ENCODE measurements around the gene RIPOR1. TPM values are rescaled to one million over a fixed set of nuclear protein-coding genes. Genes with fewer than 3 reads are reported as not detected.

RIPOR1 gene
- total RNA-seq, 1 donor from 2014 or later: 116 TPM

- Histone ChIP-seq H2AFZ (ENCODE audit: low read depth, low read length) (no peak overlapping the region), H3K4me1 (ENCODE audit: insufficient read depth, low read length) (no peaks in the 10 kb centered on the region), H3K9ac (ENCODE audit: low read length) (no peak overlapping the region), H3K27me3 (ENCODE audit: insufficient read depth, low read length) (no peaks in the 10 kb centered on the region), H3K4me3 (ENCODE audit: insufficient read depth, low read depth, low read length) (no peak overlapping the region), H3K79me2 (ENCODE audit: insufficient read depth, low read length) (peaks cover 77% of the 10 kb centered on the region), H3K9me3 (ENCODE audit: insufficient read depth, low read depth, low read length) (no peaks in the 10 kb centered on the region), H3K4me2 (ENCODE audit: low read length) (no peak overlapping the region), H3K36me3 (ENCODE audit: insufficient read depth, low read length) (peaks cover 6% of the 10 kb centered on the region), H3K27ac (ENCODE audit: low read depth, low read length) (no peak overlapping the region), H4K20me1 (ENCODE audit: insufficient read depth, low read length) (peaks cover 39% of the 10 kb centered on the region)
- H3K27ac Mint-ChIP-seq (ENCODE audit: unreplicated experiment): no peak overlapping the region
- no peaks in the 10 kb centered on the region for H3K36me3 Mint-ChIP-seq (ENCODE audit: low read depth, unreplicated experiment)
- DNase-seq (ENCODE audit: low read depth) (no peak), FAIRE-seq (no peak)
- no peaks in the 10 kb centered on the region for H3K4me1 Mint-ChIP-seq (ENCODE audit: low read depth, unreplicated experiment)
- H3K27me3 Mint-ChIP-seq (ENCODE audit: low read depth, unreplicated experiment): no peaks in the 10 kb centered on the region
- TF ChIP-seq CTCF (IDR thresholded peaks at IDR 0.05; ENCODE audit: insufficient read depth, low read depth, low read length) (no peak), EZH2 (IDR thresholded peaks at IDR 0.05; ENCODE audit: insufficient read depth, low read length) (no peak)
- H3K9me3 Mint-ChIP-seq (ENCODE audit: unreplicated experiment): no peaks in the 10 kb centered on the region
- H3K4me3 Mint-ChIP-seq (ENCODE audit: unreplicated experiment): no peak overlapping the region
Measured at GRCh38 chr16:67579686-67580085, 51.1 kb downstream of the RIPOR1 start.

GRCh38 chr16:67580202-67580601 lies 51.6 kb downstream of the RIPOR1 start:
- H3K27ac Mint-ChIP-seq (ENCODE audit: unreplicated experiment): no peak overlapping the region
- Histone ChIP-seq H3K9ac (ENCODE audit: low read length) (no peak overlapping the region), H3K79me2 (ENCODE audit: insufficient read depth, low read length) (peaks cover 77% of the 10 kb centered on the region), H3K4me1 (ENCODE audit: insufficient read depth, low read length) (no peaks in the 10 kb centered on the region), H3K27me3 (ENCODE audit: insufficient read depth, low read length) (no peaks in the 10 kb centered on the region), H3K4me2 (ENCODE audit: low read length) (no peak overlapping the region), H4K20me1 (ENCODE audit: insufficient read depth, low read length) (peaks cover 39% of the 10 kb centered on the region), H3K4me3 (ENCODE audit: insufficient read depth, low read depth, low read length) (no peak overlapping the region), H3K27ac (ENCODE audit: low read depth, low read length) (no peak overlapping the region), H2AFZ (ENCODE audit: low read depth, low read length) (no peak overlapping the region), H3K36me3 (ENCODE audit: insufficient read depth, low read length) (peaks cover 3% of the 10 kb centered on the region), H3K9me3 (ENCODE audit: insufficient read depth, low read depth, low read length) (no peaks in the 10 kb centered on the region)
- no peak overlapping the region for H3K4me3 Mint-ChIP-seq (ENCODE audit: unreplicated experiment)
- H3K27me3 Mint-ChIP-seq (ENCODE audit: low read depth, unreplicated experiment): no peaks in the 10 kb centered on the region
- no peaks in the 10 kb centered on the region for H3K4me1 Mint-ChIP-seq (ENCODE audit: low read depth, unreplicated experiment)
- FAIRE-seq: no peak
- DNase-seq (ENCODE audit: low read depth): no peak
- H3K9me3 Mint-ChIP-seq (ENCODE audit: unreplicated experiment): no peaks in the 10 kb centered on the region
- TF ChIP-seq EZH2 (IDR thresholded peaks at IDR 0.05; ENCODE audit: insufficient read depth, low read length) (no peak), CTCF (IDR thresholded peaks at IDR 0.05; ENCODE audit: insufficient read depth, low read depth, low read length) (no peak)
- H3K36me3 Mint-ChIP-seq (ENCODE audit: low read depth, unreplicated experiment): no peaks in the 10 kb centered on the region

- Histone ChIP-seq H3K27ac (ENCODE audit: low read depth, low read length) (no peak overlapping the region), H3K27me3 (ENCODE audit: insufficient read depth, low read length) (no peaks in the 10 kb centered on the region), H3K79me2 (ENCODE audit: insufficient read depth, low read length) (peaks cover 60% of the 10 kb centered on the region), H3K9me3 (ENCODE audit: insufficient read depth, low read depth, low read length) (no peaks in the 10 kb centered on the region), H4K20me1 (ENCODE audit: insufficient read depth, low read length) (peaks cover 61% of the 10 kb centered on the region), H3K4me1 (ENCODE audit: insufficient read depth, low read length) (peaks cover 14% of the 10 kb centered on the region), H3K4me2 (ENCODE audit: low read length) (no peak overlapping the region), H3K9ac (ENCODE audit: low read length) (no peak overlapping the region), H3K4me3 (ENCODE audit: insufficient read depth, low read depth, low read length) (no peak overlapping the region), H2AFZ (ENCODE audit: low read depth, low read length) (no peak overlapping the region), H3K36me3 (ENCODE audit: insufficient read depth, low read length) (peaks cover under 1% of the 10 kb centered on the region)
- peaks cover 1% of the 10 kb centered on the region for H3K36me3 Mint-ChIP-seq (ENCODE audit: low read depth, unreplicated experiment)
- TF ChIP-seq CTCF (IDR thresholded peaks at IDR 0.05; ENCODE audit: insufficient read depth, low read depth, low read length) (no peak), EZH2 (IDR thresholded peaks at IDR 0.05; ENCODE audit: insufficient read depth, low read length) (no peak)
- peaks cover 8% of the 10 kb centered on the region for H3K4me1 Mint-ChIP-seq (ENCODE audit: low read depth, unreplicated experiment)
- no peak overlapping the region for H3K4me3 Mint-ChIP-seq (ENCODE audit: unreplicated experiment)
- no peak for FAIRE-seq
- no peaks in the 10 kb centered on the region for H3K27me3 Mint-ChIP-seq (ENCODE audit: low read depth, unreplicated experiment)
- H3K9me3 Mint-ChIP-seq (ENCODE audit: unreplicated experiment): no peaks in the 10 kb centered on the region
- H3K27ac Mint-ChIP-seq (ENCODE audit: unreplicated experiment): no peak overlapping the region
- no peak for DNase-seq (ENCODE audit: low read depth)
Measured at GRCh38 chr16:67593288-67593687, 64.7 kb downstream of the RIPOR1 start.
